ENCODE data around the gene SORBS2. TPM values are rescaled to one million over a fixed set of nuclear protein-coding genes. Genes with fewer than 3 reads are reported as not detected.
"Not testable (repeated sequence)": the region's sequence is repeated elsewhere in the genome, so short reads cannot be mapped to it uniquely, and the experiment has no call there.

The SORBS2 gene, protein sequence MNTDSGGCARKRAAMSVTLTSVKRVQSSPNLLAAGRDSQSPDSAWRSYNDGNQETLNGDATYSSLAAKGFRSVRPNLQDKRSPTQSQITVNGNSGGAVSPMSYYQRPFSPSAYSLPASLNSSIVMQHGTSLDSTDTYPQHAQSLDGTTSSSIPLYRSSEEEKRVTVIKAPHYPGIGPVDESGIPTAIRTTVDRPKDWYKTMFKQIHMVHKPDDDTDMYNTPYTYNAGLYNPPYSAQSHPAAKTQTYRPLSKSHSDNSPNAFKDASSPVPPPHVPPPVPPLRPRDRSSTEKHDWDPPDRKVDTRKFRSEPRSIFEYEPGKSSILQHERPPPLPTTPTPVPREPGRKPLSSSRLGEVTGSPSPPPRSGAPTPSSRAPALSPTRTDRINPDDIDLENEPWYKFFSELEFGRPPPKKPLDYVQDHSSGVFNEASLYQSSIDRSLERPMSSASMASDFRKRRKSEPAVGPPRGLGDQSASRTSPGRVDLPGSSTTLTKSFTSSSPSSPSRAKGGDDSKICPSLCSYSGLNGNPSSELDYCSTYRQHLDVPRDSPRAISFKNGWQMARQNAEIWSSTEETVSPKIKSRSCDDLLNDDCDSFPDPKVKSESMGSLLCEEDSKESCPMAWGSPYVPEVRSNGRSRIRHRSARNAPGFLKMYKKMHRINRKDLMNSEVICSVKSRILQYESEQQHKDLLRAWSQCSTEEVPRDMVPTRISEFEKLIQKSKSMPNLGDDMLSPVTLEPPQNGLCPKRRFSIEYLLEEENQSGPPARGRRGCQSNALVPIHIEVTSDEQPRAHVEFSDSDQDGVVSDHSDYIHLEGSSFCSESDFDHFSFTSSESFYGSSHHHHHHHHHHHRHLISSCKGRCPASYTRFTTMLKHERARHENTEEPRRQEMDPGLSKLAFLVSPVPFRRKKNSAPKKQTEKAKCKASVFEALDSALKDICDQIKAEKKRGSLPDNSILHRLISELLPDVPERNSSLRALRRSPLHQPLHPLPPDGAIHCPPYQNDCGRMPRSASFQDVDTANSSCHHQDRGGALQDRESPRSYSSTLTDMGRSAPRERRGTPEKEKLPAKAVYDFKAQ (N-terminal part only)
- total RNA-seq, result 175 and 251 TPM in 2 replicates

DNA sequence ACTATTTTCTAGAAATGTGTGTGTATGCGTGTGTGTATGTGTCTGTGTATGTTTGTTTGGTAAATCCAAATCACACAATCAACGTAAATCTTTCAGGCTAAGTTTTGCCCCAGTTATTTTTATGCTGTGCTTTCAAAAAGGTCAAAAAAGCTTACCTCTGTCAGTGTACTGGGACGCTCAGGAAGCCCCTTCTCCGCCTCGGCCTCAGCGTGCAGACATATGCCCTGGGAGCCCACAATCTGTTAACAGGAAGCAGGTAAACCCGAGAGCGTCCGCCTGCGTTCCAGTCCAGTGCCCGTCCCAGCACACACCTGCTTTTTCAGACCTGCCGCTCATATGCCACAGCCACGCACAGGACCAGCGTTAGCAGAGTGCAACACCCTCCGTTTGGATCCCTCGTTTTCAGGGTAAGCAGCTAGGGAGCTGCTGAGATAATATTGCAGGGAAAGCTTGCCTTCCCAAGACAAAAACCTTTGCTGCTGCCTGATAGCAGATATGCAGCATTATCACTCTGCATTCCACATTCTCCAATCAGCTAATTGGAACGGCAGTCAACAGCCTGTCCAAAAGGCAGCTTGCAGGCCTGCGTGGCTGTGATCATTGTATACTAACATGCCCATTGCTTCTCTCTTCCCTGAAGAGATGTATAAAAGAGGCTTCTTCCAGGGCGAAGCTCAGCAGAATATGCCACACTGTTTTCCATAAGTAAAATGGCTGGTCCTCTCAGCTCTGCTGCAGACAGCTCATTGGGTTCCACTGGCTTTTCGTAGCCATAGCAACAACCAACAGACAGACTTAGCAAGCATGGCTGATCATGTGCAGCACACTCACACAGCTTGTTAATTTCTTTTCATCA is at the start of gene SORBS2:
SORBS2 (minus strand) TSS at position 686 of the 856 bp plus-strand sequence. CDS start 121,623 bp downstream, outside the sequence.
- DNase-seq (ENCODE audit: extremely low read depth, low read depth, low spot score), result no peak

DNA sequence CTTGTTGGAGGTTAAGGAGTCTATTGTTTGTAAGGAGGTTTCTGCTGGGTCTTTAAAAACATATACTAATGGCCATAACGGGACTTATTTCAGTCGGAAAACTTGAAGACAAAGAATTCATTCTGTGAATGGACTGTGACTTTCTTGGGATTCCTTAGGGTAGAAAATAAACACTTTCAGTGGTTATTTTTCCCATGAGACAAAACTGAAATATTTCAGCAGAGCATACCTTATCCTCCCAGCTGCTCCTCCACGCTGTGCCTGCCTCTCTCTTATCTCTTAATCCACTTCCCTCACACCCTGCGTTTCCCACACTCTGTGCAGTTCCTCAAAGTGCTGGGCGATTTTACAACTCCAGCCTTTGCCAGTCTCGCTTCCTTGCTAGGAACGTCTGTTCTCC is 47.1 kb upstream of the SORBS2 start:
- DNase-seq (ENCODE audit: extremely low read depth, low read depth, low spot score), result no peak

DNA sequence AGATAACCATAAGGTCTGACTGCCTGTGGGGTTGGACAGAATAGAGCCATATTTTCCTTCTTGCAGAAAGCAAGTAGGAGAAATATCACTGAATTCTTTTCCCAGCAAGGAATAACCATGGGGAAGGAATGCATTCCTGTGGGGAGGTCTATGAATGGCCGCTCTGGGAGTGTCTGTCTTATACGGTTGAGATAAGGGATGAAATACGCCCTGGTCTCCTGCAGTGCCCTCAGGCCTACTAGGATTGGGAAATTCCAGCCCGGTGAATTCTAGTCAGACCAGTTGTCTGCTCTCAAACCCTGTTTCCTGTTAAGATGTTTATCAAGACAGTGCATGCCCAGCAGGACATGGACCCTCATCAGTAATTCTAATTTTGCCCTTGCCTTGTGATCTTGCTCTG is 45.6 kb upstream of the SORBS2 start:
- DNase-seq (ENCODE audit: extremely low read depth, low read depth, low spot score), result not testable (repeated sequence)

DNA sequence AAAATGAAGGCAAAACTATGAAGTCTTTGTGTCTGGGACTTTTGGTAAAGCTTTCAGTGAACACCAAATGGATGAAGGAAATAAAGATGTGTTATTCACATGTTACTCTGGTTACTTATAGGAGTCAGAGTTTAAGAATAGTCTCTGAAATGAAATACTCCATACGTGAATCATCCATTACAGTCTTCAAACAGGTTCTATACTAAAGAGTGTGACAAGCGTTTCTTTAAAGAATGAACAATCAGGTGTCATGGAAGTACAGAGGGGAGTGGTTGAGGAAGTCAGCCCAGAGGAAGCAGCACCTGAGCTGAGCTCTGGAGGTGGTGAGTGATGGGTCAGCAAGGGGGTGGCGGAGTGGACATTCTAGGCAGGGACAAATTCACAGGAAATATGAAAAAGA is 41.8 kb upstream of the SORBS2 start:
- no peak for DNase-seq (ENCODE audit: extremely low read depth, low read depth, low spot score)

DNA sequence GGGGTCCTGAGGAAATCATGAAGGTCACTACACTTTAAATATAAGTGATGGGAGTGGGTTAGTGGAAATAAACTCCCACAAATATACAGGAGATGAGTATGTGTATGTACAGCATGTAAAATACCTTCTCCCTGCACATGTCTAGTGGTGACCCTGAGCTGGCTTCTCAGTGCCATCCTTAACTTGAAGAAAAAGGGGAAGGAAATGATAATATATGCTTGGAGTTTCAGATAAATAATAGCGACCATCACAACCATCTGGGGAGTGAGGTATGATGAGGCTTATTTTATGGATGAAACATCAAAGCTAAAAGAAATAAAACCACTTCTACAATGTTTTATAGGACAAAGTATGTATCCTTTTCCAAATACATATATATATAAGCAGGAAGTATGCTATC is 41.0 kb upstream of the SORBS2 start:
- no peak for DNase-seq (ENCODE audit: extremely low read depth, low read depth, low spot score)

DNA sequence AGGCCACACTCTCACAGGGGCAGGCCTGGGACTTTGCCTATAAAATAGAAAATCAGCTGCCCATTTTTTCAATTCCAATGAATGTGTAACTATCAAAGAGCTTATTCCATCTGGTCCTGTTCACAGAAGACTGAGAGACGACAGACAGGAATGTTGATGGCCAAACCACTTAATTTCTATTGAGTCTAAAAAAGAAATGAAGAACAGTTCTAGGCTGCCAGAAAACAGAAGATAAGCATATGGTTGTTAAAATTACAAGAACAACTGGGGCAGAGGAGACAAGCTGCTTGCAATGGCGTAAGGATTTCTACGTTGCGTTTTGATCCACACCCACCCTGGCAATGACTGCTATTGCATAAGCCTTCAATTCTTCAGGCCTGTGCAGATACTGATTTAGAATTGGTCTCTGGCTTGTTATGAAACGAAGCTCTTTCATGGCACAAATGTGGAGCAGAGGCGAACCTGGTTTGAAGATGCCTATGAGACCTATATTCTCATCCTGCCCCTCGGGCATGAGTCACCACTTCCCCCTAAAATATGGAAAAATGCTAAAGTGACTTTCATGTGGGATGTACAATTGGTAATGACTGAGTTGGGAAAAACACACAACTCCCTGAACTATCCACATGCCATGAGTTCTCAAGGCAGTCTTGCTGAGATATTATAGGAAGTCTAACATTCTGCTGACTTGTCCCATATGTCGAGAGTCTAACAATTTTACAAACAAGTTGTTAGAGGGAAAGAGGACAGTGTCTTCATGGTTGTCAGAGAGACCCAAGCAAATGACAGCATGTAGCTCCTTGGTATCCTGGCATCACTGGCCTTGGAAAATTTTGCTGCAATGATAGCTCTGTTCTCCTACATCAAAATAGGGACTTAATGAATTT is 37.9 kb upstream of the SORBS2 start:
- DNase-seq (ENCODE audit: extremely low read depth, low read depth, low spot score), result no peak

DNA sequence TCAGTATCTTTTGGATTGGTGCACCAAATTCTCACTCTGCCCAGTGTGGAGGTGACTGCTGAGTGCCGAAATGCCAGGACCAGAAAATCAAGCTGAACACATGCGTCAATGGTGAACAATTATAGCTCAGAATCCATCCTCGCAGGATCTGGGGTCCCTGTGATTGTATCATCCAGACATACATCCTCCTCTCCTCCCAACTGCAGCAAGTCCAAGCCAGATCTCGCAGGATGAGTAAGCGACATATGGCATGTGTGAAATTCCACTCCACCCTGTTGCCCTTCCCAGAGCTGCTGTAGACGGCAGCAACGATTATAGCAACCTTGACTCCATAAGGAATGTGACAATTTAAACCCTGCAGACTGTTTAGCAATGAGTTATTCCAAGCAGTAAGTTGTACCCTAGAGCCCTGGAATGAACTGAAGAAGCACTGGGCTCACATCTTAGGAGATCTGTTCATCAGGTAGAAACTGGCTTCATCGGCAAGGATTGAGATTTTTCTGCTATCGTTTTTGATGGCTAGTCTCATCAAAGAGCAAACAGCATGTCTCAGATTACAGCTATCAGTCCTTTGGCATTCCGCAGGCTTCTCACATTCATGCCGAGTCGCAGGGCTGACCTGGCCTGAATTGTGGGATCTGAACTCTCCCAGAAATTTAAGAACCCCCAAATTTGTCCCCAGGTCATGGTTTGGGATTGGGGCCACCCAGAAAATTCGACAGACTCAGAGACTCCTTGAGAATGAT is 35.5 kb upstream of the SORBS2 start:
- no peak for DNase-seq (ENCODE audit: extremely low read depth, low read depth, low spot score)

DNA sequence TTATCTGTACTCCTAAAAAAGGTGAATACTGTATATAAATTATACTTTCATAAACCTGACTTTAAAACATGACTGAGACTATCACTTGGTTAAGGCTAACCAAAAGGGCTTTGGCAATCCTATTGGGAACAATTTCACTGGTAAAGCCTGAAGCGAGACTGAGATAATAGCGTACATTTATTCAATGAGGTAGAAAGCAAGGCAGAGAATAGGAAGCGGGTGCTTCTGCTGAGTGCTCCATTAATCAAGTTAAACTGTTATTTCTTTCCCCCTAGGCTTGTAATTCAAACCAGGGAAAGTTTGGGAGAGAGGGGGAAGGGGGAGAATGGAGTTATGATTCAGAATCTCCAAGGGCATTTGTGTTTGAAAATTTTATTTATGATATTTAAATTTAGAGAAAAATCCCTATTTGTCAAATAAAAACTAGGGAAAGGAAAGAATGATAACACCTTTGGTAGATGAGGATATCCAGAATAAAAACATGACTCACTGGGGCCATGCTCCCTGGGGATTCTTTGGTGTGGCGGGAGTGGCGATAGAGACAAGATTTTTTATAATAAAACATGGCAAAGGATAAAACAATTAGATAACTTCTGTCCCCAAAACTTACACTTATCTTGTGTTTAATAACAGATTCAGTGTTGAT is 34.6 kb upstream of the SORBS2 start:
- no peak for DNase-seq (ENCODE audit: extremely low read depth, low read depth, low spot score)

DNA sequence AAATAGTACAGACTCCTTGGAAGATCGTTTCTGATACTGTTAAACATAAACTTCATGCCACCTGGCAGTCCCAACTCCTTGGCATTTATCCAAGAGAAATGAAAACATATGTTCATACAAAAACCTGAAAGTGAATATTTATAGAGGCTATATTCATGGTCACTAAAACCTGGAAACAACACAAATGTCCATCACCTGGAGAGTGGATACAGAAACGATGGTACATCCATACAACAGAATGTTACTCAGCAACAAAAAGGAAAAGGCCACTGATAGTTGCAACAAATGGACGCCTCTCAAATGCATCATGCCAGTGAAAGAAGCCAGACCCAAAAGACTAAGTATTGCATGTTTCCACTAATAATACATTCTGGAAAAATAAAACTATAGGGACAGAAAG is 34.0 kb upstream of the SORBS2 start:
- no peak for DNase-seq (ENCODE audit: extremely low read depth, low read depth, low spot score)

DNA sequence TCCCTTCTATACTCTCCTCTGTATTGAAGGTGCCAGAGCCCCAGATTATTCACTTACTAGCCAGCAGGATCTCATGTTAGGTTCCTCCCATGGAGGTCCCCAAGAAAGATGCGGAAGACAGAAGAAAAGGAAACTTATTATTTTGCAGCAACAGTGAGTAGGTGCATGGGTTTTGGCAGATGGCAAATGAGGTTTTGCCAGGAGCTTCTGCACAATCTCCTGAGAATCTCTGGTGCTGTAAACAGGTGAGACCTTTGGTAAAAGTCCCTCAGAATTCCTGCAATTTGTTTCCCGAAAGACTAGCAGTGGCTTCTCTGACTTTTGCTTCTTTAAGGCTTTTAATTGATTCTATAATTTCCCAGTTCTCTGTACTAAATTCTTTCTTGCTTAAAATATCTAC is 29.5 kb upstream of the SORBS2 start:
- DNase-seq (ENCODE audit: extremely low read depth, low read depth, low spot score), result no peak

DNA sequence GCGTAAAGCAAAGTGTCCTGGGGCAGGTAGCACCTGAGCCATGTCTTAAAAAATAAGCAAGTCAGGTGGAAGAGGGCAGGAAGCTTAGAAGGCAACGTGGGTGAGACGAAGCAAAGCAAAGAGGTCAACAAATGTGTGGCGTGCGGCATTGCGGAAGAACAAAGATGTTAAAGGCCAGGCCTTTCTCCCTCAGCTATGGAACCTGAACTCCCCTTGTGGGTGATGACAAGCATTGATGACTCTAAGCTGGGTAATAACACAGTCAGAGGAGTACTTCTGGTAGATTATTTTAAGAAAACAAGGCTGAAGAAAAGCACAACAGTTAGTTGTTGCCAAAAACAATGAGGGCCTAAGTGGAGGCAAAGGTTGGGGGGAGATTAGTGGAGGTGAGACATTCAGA is 29.0 kb upstream of the SORBS2 start:
- DNase-seq (ENCODE audit: extremely low read depth, low read depth, low spot score), result no peak

DNA sequence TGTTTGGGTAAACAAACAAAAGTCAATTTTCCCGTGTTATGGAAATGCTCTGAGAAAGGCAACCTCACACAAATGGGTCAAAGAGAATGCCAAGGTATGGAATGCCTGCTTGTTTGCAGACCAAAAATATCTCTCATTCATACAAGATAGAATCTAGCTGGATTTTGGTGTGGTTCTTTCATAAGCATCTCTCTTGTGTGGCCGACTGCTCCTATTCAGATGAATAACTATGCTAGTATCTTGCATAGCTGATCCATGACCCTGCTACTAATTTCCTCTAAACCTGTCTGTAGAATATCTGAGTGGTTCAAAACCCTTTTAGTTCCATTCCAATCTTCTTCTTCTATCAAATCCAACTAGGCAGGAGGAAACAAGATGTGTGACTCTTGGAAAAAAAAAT is 28.2 kb upstream of the SORBS2 start:
- no peak for DNase-seq (ENCODE audit: extremely low read depth, low read depth, low spot score)

DNA sequence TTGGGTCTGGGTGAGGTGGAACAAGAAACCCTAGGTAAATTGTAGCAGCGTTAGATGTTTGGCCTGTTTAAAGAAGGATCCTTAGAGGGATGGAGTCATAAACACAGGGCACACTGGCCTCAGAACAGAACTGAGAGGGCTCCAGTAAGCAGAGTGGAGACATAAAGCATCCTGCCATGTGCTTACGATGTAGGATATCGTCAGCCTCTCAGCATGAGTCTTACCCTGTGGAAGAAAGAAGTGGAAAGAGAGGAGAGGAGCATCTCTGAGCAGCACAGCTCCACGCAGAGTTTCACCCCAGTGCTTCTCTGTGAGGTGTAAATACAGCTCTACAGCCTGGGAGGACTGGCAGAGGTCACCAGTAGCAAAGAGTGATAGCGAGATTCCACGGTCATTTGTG is 27.8 kb upstream of the SORBS2 start:
- DNase-seq (ENCODE audit: extremely low read depth, low read depth, low spot score), result no peak

DNA sequence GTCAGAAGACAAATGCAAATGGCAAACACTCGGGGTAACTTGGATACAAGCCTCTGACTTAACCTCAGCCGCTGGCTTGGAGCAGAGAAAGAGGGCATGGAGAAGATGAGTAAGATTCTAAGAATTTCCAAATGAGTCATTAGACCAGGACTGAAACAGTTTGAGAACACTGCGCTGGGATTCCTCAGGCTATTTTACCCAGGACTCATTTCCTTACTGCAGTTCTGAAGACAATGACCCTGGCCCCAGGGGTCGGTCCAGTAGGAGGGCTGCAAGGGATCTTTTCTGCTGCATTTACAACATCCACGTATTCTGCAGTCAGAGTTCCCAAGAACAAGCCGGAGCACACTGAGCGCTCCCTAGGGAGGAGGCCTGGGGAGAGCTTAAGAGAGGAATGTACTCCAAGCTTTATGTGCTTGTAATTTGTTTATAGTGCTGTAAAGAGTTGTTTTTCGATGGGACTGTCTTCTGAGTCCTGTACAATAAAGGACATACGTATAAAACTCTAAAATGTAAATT is 27.3 kb upstream of the SORBS2 start:
- peak; percentile 97 for DNase-seq (ENCODE audit: extremely low read depth, low read depth, low spot score)

DNA sequence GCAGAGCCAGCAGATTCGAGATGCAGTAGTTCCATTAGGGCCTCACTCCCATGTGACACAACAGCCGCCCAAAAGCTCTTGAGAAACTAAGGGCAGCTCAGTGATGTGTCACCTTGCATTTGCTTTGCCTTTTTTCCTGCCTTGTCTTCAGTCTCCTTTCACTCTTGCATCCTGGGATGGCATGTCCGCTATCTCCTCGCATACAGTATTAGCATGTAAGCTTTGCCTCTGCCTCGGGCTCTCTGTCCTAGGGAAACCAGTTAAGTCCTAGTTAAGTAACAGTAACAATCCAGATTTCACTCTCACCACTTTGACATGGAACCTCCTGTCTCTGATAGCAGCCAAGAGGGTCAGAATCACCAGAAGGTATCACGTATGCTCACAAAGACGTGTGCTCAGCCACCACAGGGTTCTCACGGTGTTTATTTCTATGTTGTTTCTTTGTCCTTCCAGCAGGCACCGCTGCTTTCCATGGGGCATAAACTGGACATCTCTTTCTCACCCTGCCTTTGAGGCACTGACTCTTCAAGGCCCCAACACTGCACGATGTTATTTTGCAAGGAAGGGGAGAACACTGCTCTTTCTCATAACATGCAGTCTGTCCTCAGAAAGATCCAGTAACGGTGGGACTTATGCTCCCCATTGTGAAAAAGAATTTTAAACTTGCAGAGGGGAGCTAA is 26.7 kb upstream of the SORBS2 start:
- DNase-seq (ENCODE audit: extremely low read depth, low read depth, low spot score), result no peak

DNA sequence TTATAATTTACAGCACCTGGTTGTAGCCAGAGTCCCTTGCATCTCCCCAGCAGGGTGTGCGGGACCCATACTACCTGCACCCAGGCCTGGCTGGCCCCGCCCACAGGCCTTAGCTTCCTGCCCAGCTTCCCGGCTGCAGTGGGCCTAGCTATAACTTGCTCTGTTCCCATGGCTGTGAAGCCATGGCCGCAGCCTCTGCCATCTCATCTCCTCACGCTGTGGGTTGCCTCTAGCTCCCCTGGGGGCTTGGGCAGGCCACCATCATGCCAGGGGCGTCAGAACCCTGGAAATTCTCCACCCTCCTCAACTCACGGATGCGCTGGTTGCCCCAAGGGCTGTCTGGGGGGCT is 26.1 kb upstream of the SORBS2 start:
- DNase-seq (ENCODE audit: extremely low read depth, low read depth, low spot score), result no peak

DNA sequence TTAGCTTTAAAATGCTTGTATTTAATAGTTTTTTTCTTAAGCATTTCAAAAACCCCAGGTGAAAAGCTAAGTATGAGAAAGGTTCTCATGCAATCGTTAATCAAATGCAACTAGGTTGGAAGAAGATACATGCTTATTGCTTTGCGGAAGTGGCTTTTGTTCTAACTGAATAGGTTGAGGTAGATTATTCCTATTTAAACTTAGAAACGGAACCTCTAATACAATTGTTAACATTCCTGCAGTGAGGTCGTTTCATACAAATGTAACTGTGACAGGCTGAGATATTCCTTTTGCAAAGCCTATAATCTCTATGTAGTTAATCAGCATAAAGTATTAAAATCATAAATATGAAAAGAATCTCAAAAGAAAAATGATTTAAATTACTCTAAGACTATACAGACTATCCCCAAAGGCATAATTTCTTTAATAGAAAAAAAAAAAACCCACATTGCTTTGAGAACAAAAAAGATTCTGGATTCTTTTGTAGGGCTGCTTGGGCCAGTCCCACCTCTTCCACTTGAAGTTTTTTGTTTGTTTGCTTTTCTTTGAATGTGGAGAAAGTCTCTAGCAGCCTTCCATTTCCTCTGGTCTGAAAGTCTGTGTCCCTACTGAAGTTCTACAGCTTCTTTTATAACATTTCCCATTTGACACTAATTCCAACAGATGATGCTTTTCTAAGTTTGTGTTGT is 25.6 kb upstream of the SORBS2 start:
- no peak for DNase-seq (ENCODE audit: extremely low read depth, low read depth, low spot score)

All from glomerular endothelial cell (primary cell).